ENCODE measurements around the gene CNTROB.

The CNTROB gene

DNA sequence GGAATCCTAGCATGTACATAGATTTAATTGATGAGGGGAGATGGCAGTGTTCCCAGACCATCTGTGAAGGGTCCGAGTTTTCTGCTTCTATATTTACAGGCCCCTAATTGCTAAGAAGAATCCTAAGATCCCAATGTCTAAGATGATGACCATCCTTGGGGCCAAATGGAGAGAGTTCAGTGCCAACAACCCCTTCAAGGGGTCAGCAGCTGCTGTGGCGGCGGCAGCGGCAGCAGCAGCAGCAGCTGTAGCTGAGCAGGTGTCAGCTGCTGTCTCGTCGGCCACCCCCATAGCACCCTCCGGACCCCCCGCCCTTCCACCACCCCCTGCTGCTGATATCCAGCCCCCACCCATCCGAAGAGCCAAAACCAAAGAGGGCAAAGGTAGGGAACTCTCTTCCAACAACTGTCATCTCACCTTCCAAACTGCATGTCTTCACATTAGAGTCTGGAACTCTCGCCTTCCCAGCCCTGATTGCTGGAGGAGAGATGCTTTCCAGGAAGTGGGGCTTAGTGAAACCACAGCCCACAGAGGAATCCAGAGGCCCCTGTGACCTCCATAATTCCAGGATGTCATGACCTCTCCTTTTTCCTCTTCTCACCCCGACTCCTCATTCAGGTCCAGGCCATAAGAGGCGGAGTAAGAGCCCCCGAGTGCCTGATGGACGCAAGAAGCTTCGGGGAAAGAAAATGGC is 38.7 kb upstream of the CNTROB start (continued):
- TF ChIP-seq AEBP2 (tag by site-specific recombination; IDR thresholded peaks at IDR 0.05; ENCODE audit: borderline replicate concordance): no peak
- TF ChIP-seq ZBTB6 (tag by site-specific recombination; IDR thresholded peaks at IDR 0.05): no peak
- no peak for TF ChIP-seq ZBTB1 (tag by site-specific recombination; IDR thresholded peaks at IDR 0.05)
- TF ChIP-seq ZNF404 (tag by site-specific recombination; IDR thresholded peaks at IDR 0.05): no peak
- TF ChIP-seq RBAK (tag by site-specific recombination; IDR thresholded peaks at IDR 0.05): no peak
- TF ChIP-seq, protein P1, sequence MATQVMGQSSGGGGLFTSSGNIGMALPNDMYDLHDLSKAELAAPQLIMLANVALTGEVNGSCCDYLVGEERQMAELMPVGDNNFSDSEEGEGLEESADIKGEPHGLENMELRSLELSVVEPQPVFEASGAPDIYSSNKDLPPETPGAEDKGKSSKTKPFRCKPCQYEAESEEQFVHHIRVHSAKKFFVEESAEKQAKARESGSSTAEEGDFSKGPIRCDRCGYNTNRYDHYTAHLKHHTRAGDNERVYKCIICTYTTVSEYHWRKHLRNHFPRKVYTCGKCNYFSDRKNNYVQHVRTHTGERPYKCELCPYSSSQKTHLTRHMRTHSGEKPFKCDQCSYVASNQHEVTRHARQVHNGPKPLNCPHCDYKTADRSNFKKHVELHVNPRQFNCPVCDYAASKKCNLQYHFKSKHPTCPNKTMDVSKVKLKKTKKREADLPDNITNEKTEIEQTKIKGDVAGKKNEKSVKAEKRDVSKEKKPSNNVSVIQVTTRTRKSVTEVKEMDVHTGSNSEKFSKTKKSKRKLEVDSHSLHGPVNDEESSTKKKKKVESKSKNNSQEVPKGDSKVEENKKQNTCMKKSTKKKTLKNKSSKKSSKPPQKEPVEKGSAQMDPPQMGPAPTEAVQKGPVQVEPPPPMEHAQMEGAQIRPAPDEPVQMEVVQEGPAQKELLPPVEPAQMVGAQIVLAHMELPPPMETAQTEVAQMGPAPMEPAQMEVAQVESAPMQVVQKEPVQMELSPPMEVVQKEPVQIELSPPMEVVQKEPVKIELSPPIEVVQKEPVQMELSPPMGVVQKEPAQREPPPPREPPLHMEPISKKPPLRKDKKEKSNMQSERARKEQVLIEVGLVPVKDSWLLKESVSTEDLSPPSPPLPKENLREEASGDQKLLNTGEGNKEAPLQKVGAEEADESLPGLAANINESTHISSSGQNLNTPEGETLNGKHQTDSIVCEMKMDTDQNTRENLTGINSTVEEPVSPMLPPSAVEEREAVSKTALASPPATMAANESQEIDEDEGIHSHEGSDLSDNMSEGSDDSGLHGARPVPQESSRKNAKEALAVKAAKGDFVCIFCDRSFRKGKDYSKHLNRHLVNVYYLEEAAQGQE (tag by site-specific recombination; IDR thresholded peaks at IDR 0.05): no peak
- no peak for TF ChIP-seq KLF16 (tag by site-specific recombination; IDR thresholded peaks at IDR 0.05)
- TF ChIP-seq ZNF223 (tag by site-specific recombination; IDR thresholded peaks at IDR 0.05): no peak
- TF ChIP-seq ZBTB8A (tag by site-specific recombination; IDR thresholded peaks at IDR 0.05): no peak
- no peak for TF ChIP-seq ZBTB10 (tag by site-specific recombination; IDR thresholded peaks at IDR 0.05)
- no peak for TF ChIP-seq ZNF521 (tag by site-specific recombination; IDR thresholded peaks at IDR 0.05)
- no peak for TF ChIP-seq ZSCAN18 (tag by site-specific recombination; IDR thresholded peaks at IDR 0.05)

DNA sequence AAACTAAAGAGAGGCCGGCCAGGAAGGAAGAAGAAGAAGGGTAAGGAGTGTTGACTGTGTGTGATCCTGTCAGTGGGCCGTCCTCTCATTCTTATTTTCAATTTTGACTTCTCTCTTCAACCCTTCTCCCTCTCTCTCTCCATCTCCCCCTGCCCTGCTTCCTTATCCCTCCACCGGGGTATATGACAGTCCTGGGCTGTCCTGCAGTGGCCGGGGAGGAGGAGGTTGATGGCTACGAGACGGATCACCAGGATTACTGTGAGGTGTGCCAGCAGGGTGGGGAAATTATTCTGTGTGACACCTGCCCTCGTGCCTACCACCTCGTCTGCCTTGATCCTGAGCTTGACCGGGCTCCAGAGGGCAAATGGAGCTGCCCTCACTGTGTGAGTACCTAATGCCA is 37.8 kb upstream of the CNTROB start:
- CTCF ChIA-PET: interaction anchor here (0.7 kb wide), 1 partner anchor 59 kb away, joined by 3 read pairs; no protein-coding TSS in a partner anchor
- Histone ChIP-seq H3K36me3 (ENCODE audit: control insufficient read depth in 2 of 2, insufficient read depth in 1 of 2, low read length in 2 of 2) (peaks cover 69 to 85% of the 10 kb centered on the region in 2 experiments), H3K27ac (ENCODE audit: extremely low read depth, low read depth, low read length) (no peak overlapping the region), H3K4me3 (ENCODE audit: low read depth, low read length) (no peak overlapping the region), H3K9me3 (ENCODE audit: control insufficient read depth, insufficient read depth, low read depth, low read length) (no peaks in the 10 kb centered on the region), H3K4me1 (ENCODE audit: control insufficient read depth, insufficient read depth, low read length) (peaks cover 5% of the 10 kb centered on the region)
- POLR2A ChIA-PET: no interaction called here
- TF ChIP-seq, protein P2, sequence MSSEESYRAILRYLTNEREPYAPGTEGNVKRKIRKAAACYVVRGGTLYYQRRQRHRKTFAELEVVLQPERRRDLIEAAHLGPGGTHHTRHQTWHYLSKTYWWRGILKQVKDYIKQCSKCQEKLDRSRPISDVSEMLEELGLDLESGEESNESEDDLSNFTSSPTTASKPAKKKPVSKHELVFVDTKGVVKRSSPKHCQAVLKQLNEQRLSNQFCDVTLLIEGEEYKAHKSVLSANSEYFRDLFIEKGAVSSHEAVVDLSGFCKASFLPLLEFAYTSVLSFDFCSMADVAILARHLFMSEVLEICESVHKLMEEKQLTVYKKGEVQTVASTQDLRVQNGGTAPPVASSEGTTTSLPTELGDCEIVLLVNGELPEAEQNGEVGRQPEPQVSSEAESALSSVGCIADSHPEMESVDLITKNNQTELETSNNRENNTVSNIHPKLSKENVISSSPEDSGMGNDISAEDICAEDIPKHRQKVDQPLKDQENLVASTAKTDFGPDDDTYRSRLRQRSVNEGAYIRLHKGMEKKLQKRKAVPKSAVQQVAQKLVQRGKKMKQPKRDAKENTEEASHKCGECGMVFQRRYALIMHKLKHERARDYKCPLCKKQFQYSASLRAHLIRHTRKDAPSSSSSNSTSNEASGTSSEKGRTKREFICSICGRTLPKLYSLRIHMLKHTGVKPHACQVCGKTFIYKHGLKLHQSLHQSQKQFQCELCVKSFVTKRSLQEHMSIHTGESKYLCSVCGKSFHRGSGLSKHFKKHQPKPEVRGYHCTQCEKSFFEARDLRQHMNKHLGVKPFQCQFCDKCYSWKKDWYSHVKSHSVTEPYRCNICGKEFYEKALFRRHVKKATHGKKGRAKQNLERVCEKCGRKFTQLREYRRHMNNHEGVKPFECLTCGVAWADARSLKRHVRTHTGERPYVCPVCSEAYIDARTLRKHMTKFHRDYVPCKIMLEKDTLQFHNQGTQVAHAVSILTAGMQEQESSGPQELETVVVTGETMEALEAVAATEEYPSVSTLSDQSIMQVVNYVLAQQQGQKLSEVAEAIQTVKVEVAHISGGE (tag by site-specific recombination; conservative IDR thresholded peaks at IDR 0.05; ENCODE audit: low read depth): 0 out of 2 replicates have a peak, but pooled peaks have one; percentile 14
- no peak for TF ChIP-seq ZFP3 (tag by site-specific recombination; IDR thresholded peaks at IDR 0.05; ENCODE audit: low read depth)

Measured in HEK293 (cell line).